RCC 7860 (cell line): Measurements from ENCODE around the gene RBM48.
"Not testable (repeated sequence)": the region's sequence is repeated elsewhere in the genome, so short reads cannot be mapped to it uniquely, and the experiment has no call there.

ENCODE experiments used
- DNase-seq: peaks from one replicate; pipeline ENCODE4 v3.0.0-alpha.2; 2015; ENCODE audit warnings: low spot score
- FAIRE-seq: peaks from 2 replicates; lab custom pipeline; 2012; peaks lifted over from hg19 to GRCh38; lab: Jason Lieb, UNC

Gene RBM48

DNA sequence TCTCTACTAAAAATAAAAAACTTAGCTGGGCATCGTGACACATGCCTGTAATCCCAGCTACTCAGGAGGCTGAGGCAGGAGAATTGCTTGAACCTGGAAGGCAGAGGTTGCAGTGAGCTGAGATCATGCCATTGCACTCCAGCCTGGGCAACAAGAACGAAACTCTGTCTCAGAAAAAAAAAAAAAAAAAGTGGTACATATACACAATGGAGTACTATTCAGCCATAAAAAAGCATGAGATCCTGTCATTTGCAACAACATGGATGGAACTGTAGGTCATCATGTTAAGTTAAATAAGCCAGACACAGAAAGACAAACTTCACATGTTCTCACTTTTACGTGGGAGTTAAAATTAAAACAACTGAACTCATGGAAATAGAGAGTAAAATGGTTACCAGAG is 14.9 kb downstream of the RBM48 start:
- not testable (repeated sequence) for FAIRE-seq, DNase-seq

DNA sequence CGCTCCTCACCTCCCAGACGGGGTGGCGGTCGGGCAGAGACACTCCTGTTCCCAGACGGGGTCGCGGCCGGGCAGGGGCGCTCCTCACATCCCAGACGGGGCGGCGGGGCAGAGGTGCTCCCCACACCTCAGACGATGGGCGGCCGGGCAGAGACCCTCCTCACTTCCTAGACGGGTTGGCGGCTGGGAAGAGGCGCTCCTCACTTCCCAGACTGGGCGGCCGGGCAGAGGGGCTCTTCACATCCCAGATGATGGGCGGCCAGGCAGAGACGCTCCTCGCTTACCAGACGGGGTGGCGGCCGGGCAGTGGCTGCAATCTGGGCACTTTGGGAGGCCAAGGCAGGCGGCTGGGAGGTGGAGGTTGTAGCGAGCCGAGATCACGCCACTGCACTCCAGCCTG is 16.5 kb downstream of the RBM48 start:
- DNase-seq, FAIRE-seq: not testable (repeated sequence)

DNA sequence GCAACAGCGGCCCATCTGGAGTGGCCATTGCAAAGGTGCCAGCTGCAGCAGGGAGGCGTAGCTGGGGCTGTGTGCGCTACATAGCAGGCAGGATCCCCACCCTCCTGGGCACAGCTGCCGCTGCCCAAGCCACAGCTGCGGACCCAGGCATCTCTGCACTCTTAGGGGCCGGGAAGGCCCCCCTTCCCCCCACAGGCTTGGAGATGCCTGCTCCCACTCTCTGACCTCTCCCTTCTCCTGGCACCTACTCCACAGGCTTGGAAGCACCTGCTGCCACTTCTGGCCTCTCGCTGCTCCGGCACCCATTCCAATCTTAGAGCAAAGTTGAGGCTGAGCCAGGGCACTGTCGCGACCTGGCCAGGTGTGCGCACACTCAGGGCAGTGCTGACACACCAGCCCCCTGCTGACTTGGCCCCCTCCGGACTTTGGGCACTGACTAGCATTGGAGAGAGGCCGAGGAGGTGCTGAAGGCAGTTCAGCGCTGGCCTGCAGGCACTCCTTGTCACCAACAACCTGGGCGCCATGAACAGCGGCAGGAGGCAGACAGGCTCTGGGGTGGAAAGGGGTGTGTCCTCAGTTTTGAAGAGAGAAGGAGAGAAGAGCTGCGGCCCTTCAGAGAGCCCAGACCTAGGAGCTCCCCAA is 18.4 kb downstream of the RBM48 start:
- no peak for FAIRE-seq
- DNase-seq: no peak

DNA sequence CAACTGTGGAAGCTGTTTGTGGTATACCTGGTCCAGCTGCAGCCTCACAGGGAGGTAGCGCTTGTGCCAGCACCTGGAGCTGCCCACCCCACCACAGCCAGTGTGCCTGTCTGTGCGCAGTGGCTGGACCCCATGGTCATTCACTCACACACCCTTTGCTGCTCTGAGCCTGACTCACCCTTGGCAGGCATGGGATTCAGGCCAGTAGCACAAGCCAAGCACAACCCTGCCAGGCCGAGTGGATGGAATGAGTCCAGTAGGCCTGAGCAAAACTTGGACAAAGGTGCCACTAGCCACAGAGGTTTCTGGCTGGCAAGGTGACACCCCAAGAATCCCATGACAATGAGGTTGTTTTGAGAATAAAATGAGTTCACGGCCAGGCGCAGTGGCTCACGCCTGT is 19.0 kb downstream of the RBM48 start:
- no peak for FAIRE-seq
- DNase-seq: no peak

DNA sequence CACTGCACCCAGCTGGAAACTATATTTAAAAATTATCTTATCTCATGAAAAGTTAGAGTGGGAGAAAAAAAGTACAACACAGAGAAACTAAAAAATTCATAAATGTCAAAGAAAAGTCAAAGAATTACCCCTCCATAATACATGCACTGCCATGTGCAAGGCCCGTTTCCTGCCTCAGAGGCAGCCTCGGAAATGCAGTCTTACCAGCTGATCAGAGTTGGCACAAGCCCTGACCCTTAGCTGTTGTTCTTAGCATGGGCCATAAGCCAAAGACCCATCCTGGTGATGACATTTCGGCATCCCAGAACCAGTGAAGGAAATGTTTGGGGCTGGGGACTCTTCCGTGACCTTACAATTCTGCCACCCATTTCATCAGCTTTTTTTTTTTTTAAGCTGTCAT is 21.6 kb downstream of the RBM48 start:
- no peak for DNase-seq
- FAIRE-seq: no peak

DNA sequence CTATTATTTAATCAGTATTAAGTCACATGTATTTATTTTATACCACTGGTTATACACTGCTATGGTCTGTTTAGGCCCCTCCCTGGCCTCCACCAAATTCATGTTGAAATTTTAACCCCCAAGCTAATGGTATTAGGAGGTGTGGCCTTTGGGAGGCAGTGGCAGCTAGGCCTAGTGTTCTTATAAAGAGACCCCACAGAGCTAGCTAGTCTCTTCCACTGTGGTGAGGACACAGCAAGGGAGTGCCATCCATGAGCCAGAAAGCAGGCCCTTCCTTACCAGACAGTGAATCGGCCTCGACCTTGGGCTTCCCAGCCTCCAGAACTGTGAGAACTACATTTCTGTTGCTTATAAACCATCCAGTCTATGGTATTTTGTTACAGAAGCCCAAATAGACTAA is 28.7 kb downstream of the RBM48 start:
- DNase-seq: no peak
- no peak for FAIRE-seq

DNA sequence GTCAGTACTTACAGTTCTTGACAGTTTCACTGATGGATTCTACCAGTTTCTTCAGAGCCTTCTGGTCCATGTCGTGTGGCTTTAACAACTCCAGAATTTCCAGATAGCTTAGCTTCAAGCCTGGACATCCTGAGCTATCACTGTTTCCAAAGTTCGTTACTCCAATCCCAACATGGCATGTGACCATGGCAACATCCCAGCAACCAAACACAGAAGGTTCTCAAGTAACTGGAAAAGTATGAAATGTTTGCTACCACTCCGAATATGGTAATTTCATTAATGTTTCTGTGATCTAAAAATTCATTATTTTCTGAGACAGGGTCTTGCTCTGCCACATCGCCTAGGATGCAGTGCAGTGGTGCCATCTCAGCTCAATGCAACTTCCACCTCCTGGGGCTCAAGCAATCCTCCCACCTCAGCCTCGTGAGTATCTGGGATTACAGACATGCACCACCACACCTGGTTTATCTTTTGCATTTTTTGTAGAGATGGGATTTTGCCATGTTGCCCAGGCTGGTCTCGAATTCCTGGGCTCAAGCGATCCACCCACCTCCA is 29.3 kb downstream of the RBM48 start:
- no peak for FAIRE-seq

DNA sequence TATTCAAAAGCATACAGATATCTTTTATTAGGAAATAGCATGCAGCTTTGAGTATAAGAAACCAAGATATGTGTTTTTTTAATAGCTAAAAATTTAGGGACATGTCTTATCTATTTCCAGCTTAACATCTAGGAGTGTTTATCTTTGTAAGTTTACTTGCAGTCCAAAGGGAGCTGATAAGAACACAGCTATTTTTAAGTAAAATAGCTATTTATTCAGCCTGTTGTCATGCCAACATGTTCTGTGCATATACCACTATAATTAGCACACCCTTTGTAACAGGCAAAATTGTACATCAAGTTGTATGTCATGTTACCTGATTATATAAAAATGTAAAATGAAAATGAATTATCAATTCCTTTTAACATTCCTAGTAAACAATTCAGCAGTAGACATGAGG is 32.0 kb downstream of the RBM48 start:
- DNase-seq (no peak), FAIRE-seq (no peak)

More for the DNA sequence above, 29.3 kb downstream of the RBM48 start:
- DNase-seq: no peak

DNA sequence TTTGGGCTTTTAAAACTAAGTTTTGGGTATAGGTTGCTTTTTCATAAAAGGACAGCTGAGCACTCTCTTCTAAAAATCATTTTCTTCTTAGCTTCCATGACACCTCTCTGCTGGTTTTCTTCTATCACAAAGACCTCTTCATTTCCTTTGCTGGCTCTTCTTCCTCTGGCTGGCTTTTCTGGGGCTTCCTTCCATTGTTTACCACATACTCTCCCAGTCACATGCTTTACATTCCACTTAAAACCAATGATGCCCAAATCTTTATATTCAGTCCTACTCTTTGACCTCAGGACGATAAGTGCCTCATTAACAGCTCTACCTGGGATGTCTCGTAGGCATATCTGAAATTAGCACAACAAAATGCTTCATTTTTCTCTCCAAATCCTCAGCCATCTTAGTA is 34.8 kb downstream of the RBM48 start:
- FAIRE-seq (no peak), DNase-seq (no peak)

DNA sequence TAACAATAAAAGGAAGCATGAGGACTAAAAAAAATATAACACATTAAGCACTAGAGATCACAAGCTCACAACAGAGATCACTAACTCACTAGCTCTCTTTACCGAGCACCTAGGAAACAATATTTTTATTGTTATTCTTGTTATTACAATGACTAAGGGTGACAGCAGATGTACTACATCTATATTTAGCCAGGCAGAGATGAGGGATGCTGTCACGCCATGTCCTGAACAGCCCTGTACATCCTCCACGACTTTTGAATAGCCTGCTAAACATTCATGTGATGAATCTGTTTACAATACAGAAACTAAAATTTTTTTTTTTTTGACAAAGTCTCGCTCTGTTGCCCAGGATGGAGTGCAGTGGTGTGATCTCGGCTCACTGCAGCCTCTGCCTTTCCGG is 38.9 kb downstream of the RBM48 start:
- no peak for DNase-seq
- FAIRE-seq: no peak

DNA sequence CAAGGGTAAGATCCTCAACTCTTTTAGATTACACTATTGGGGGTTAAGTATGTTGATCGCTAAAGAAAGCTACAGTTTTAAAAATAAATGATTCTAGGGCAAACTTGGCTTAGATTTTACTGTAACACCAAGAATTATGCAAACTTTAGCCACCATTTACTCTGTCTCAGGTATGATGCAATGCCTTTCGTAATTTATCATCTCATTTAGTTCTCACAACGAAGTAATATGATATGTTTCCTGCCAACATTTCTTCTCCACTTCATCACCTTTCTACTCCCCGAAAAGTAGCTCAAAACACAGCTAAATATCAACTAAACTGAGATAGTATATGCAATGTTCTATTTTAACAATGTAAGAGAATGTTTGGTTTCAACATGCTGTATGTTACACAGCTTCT is 40.5 kb downstream of the RBM48 start:
- DNase-seq (no peak), FAIRE-seq (no peak)

DNA sequence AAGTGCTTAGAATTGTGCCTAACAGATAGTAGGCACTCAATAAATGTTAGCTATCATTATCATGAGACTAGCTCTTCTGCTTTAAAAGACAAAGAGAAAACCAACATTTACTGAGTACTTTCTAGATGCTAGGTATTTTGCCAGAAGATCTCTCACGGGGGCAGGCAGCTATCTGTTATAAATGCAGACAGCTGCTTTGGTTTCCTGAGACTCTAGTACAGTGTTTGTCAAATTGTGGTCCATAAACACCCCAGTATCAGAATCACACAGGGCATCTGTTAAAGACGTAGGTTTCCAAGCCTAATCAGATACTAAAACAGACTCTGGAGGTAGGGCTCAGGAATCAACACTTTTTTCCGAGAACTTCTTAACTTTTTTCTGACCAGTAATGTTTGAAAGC is 47.7 kb downstream of the RBM48 start:
- no peak for FAIRE-seq
- no peak for DNase-seq

DNA sequence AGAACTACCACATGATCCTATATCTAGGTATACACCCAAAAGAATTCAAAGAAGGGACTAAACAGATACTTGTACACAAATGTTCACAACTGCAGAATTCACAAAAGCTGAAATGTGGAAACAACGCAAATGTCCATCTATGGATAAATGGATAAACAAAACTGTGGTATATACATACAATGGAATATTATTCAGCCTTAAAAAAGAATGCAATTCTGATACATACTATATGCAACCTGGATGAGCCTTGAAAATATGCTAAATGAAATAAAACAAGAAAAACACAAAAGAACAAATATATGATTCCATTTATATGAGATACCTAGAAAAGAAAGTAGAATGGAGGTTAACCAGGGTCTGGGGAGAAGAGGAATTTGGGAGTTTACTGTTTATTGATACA is 54.4 kb downstream of the RBM48 start:
- FAIRE-seq (no peak), DNase-seq (no peak)

DNA sequence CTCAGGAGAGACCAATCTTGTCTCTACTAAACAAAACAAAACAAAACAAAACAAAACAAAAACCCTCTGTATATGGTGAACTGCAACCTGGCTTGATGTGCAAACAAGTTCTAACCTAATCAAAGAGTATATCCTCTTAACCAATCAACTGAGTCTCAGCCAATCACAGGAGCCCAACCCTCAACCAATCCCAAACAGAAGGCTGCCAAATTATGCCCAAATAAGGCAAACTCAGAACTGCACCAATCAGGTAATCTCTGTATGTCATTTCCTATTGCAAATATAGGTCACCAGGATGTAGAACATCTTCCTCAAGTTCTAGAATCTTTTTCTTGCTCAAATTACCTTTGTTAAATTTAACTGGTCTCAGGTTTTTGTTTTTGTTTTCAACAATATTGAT is 56.4 kb downstream of the RBM48 start:
- FAIRE-seq (no peak), DNase-seq (no peak)

DNA sequence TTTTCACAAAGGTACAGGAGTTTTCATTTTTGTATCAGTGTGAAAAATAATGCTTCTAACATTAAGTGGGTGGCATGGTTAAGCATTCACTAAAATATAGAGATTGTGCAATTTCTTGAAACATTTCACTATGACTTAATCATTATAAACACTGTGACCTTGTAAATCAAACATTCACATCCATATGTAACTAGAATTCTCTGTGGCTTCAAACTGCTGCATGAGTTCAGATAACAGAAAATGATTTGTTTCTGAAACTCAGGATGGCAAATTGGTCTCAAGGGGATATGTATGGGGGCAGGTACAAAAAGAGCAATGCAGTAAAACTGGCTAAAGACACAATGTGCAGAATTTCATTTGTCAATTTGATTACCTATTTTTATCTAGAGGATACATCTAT is 57.8 kb downstream of the RBM48 start:
- FAIRE-seq (peak; percentile 81), DNase-seq (peak; percentile 33)

DNA sequence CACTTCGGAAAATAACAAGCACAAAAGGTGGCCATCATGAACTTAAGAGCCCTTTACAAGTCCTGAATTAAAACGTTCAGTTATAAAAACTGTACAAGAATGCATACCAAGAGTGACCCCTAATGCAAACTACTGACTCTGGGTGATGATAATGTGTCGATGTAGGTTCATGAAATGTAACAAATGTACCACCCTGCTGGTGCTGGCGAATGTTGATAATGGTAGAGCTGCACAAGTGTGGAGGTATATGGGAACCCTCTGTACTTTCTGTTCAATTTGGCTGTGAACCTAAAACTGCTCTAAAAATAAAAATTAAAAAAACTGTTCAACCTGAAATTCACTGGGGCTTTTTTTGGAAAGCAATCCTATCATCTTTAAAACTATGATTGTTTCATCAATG is 58.2 kb downstream of the RBM48 start:
- DNase-seq (no peak), FAIRE-seq (no peak)
